Hepatocyte (in vitro differentiated cells): ENCODE data around the gene CEP152. TPM values are rescaled to one million over a fixed set of nuclear protein-coding genes. Genes with fewer than 3 reads are reported as not detected.
A peak's percentile ranks its signal among the peaks of the same experiment; 100 is the strongest.

Experiments
- DNase-seq: peaks from one replicate; pipeline ENCODE4 v3.0.0-alpha.2; 2016; ENCODE audit warnings: low spot score
- H2AFZ ChIP-seq: fragments of 200-600 bp; sonication (generic); 2 replicates; pipeline ENCODE4 v1.6.0; 2016; ENCODE audit warnings: antibody characterized with exemption, mild to moderate bottlenecking
- H3K27ac ChIP-seq: fragments of 200-600 bp; sonication (generic); 2 replicates; pipeline ENCODE4 v1.5.1; 2016; ENCODE audit warnings: mild to moderate bottlenecking
- H3K27me3 ChIP-seq: fragments of 200-600 bp; sonication (generic); 2 replicates; pipeline ENCODE4 v1.6.1; 2016
- H3K36me3 ChIP-seq: fragments of 200-600 bp; sonication (generic); replicated peaks from 2 replicates; pipeline ENCODE4 v1.5.1; 2016; ENCODE audit warnings: low read depth; ENCODE audit not compliant: insufficient read depth
- H3K4me1 ChIP-seq: fragments of 200-600 bp; sonication (generic); 2 replicates; pipeline ENCODE4 v1.5.1; 2016; ENCODE audit warnings: mild to moderate bottlenecking, moderate library complexity; ENCODE audit not compliant: insufficient read depth
- H3K4me2 ChIP-seq: fragments of 200-600 bp; sonication (generic); 2 replicates; pipeline ENCODE4 v1.6.0; 2016
- H3K4me3 ChIP-seq: fragments of 200-600 bp; sonication (generic); 2 replicates; pipeline ENCODE4 v1.5.1; 2016; ENCODE audit warnings: mild to moderate bottlenecking
- H3K79me2 ChIP-seq: fragments of 200-600 bp; sonication (generic); 2 replicates; pipeline ENCODE4 v1.6.0; 2017; ENCODE audit warnings: mild to moderate bottlenecking
- H3K9me2 ChIP-seq: fragments of 200-600 bp; sonication (generic); replicated peaks from 2 replicates; pipeline ENCODE4 v1.6.0; 2017; ENCODE audit warnings: mild to moderate bottlenecking; ENCODE audit not compliant: insufficient read depth
- H3K9me3 ChIP-seq: fragments of 200-600 bp; sonication (generic); 2 replicates; pipeline ENCODE4 v1.5.1; 2016; ENCODE audit warnings: low read depth, mild to moderate bottlenecking
- H4K20me1 ChIP-seq: fragments of 200-600 bp; sonication (generic); 2 replicates; pipeline ENCODE4 v1.6.0; 2016; ENCODE audit warnings: mild to moderate bottlenecking; ENCODE audit not compliant: insufficient read depth, poor library complexity, severe bottlenecking
- CTCF ChIP-seq: fragments of 200-600 bp; sonication (generic); IDR thresholded peaks from 2 replicates; pipeline ENCODE4 v1.5.1; 2016; ENCODE audit warnings: antibody characterized with exemption, mild to moderate bottlenecking; ENCODE audit not compliant: poor library complexity
- EZH2 ChIP-seq: fragments of 200-600 bp; sonication (generic); IDR thresholded peaks from 2 replicates; pipeline ENCODE4 v1.6.1; 2016; ENCODE audit warnings: antibody characterized with exemption, mild to moderate bottlenecking, borderline replicate concordance
- EZH2phosphoT487 ChIP-seq: fragments of 200-600 bp; sonication (generic); IDR thresholded peaks from one replicate; pipeline ENCODE4 v1.6.1; 2018; ENCODE audit warnings: antibody characterized with exemption, mild to moderate bottlenecking, low read depth, moderate library complexity; ENCODE audit not compliant: unreplicated experiment, severe bottlenecking
- WGBS: methylation state at CpG from one replicate; pipeline ENCODE4 v1.1.6; 2016; ENCODE audit warnings: low lambda C conversion rate; ENCODE audit errors: missing lambda C conversion rate; 5-methylcytosine and 5-hydroxymethylcytosine counted together
- polyA plus RNA-seq: library from polyadenylated mRNA; unstranded; fragments of >200 nt; fragmentation: Nextera tagmentation; extraction: Ambion mirVana; gene quantifications from 2 replicates; pipeline ENCODE4 v1.2.1, GENCODE V29; 2016
- total RNA-seq: library from RNA; depleted of rRNA; stranded (reverse); fragments of >200 nt; gene quantifications from 2 replicates; pipeline ENCODE4 v1.2.3, GENCODE V29; 2014

The CEP152 gene
- total and polyA plus RNA-seq, 2 experiments from 2014 or later: 4.7 to 6.3 TPM

GRCh38 chr15:48759921-48760320 is 50.9 kb downstream of the CEP152 start:
- no peak overlapping the region for H3K27ac ChIP-seq
- no peaks in the 10 kb centered on the region for H3K9me3 ChIP-seq
- H2AFZ ChIP-seq: no peak overlapping the region
- DNase-seq: peak; percentile 8
- H3K4me2 ChIP-seq: no peak overlapping the region
- no peaks in the 10 kb centered on the region for H3K79me2 ChIP-seq
- 71% methylated on average over 1 of the region's 1 CpG for WGBS
- no peak overlapping the region for H3K4me3 ChIP-seq
- H4K20me1 ChIP-seq: no peaks in the 10 kb centered on the region
- no peaks in the 10 kb centered on the region for H3K27me3 ChIP-seq
- no peaks in the 10 kb centered on the region for H3K36me3 ChIP-seq
- peaks cover 7% of the 10 kb centered on the region for H3K4me1 ChIP-seq
- TF ChIP-seq CTCF: no peak
- no peak for TF ChIP-seq EZH2phosphoT487
- no peak for TF ChIP-seq EZH2
- H3K9me2 ChIP-seq: no peaks in the 10 kb centered on the region

GRCh38 chr15:48757661-48758060 is 53.2 kb downstream of the CEP152 start:
- 85% methylated on average over 1 of the region's 1 CpG for WGBS
- Histone ChIP-seq H3K4me1 (peaks cover 7% of the 10 kb centered on the region), H3K27ac (no peak overlapping the region), H3K79me2 (no peaks in the 10 kb centered on the region), H2AFZ (no peak overlapping the region), H4K20me1 (no peaks in the 10 kb centered on the region), H3K9me2 (no peaks in the 10 kb centered on the region), H3K36me3 (no peaks in the 10 kb centered on the region), H3K27me3 (no peaks in the 10 kb centered on the region), H3K4me3 (no peak overlapping the region), H3K4me2 (no peak overlapping the region), H3K9me3 (no peaks in the 10 kb centered on the region)
- no peak for DNase-seq
- TF ChIP-seq CTCF (no peak), EZH2 (no peak), EZH2phosphoT487 (no peak)

GRCh38 chr15:48754011-48754410 is 56.9 kb downstream of the CEP152 start:
- Histone ChIP-seq H3K9me3 (no peaks in the 10 kb centered on the region), H3K4me2 (no peak overlapping the region), H3K9me2 (no peaks in the 10 kb centered on the region), H3K27me3 (no peaks in the 10 kb centered on the region), H3K4me1 (no peaks in the 10 kb centered on the region), H4K20me1 (no peaks in the 10 kb centered on the region), H3K36me3 (no peaks in the 10 kb centered on the region), H3K27ac (no peak overlapping the region), H2AFZ (no peak overlapping the region), H3K79me2 (no peaks in the 10 kb centered on the region), H3K4me3 (no peak overlapping the region)
- no peak for TF ChIP-seq EZH2phosphoT487
- no peak for TF ChIP-seq CTCF
- TF ChIP-seq EZH2: no peak
- WGBS: 83% methylated on average over 3 of the region's 3 CpGs
- no peak for DNase-seq

- no peak for DNase-seq
- Histone ChIP-seq H3K4me2 (no peak overlapping the region), H3K79me2 (no peaks in the 10 kb centered on the region), H4K20me1 (no peaks in the 10 kb centered on the region), H3K27me3 (no peaks in the 10 kb centered on the region), H3K27ac (no peak overlapping the region), H3K36me3 (no peaks in the 10 kb centered on the region), H3K4me3 (no peak overlapping the region), H2AFZ (no peak overlapping the region), H3K9me3 (no peaks in the 10 kb centered on the region), H3K9me2 (no peaks in the 10 kb centered on the region), H3K4me1 (no peaks in the 10 kb centered on the region)
- TF ChIP-seq EZH2phosphoT487 (no peak), CTCF (no peak), EZH2 (no peak)
- WGBS: 83% methylated on average over 3 of the region's 3 CpGs
Measured at GRCh38 chr15:48751595-48751994, 59.3 kb downstream of the CEP152 start.
